Measurements from ENCODE around the gene SPRTN. TPM values are rescaled to one million over a fixed set of nuclear protein-coding genes. Genes with fewer than 3 reads are reported as not detected.

The SPRTN gene
- total and polyA plus RNA-seq, 2 experiments from 2014 or later = 9.1 to 25.0 TPM

DNA sequence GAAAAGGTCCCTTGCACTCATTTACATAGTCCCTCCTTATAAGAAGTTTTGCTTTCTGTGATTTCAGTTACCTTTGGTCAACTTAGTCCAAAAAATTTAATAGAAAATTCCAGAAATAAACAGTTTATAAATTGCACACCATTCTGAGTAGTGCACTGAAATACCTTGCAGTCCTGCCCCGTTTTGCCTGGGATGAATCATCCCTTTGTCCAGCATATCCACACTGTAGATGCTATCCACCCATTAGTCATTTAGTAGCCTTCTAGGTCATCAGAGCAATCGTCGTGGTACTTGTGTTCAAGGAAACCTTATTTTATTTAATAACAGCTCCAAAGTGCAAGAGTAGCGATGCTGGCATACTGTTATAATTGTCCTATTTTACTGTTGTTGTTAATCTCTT is 38.0 kb downstream of the SPRTN start:
- Mint-ChIP-seq H3K9me3 (no peaks in the 10 kb centered on the region), H3K27ac (no peak overlapping the region), H3K36me3 (ENCODE audit: low read depth) (no peaks in the 10 kb centered on the region), H3K27me3 (ENCODE audit: insufficient read depth, low read depth, poor library complexity) (no peaks in the 10 kb centered on the region), H3K4me3 (no peak overlapping the region), H3K4me1 (peaks cover 13% of the 10 kb centered on the region)
- Histone ChIP-seq H2AFZ (no peak overlapping the region), H3K27me3 (ENCODE audit: insufficient read depth) (no peaks in the 10 kb centered on the region), H3F3A (replicated peaks; ENCODE audit: low read depth) (no peaks in the 10 kb centered on the region), H3K79me2 (replicated peaks; ENCODE audit: insufficient read depth) (no peaks in the 10 kb centered on the region), H4K20me1 (replicated peaks; ENCODE audit: insufficient read depth) (no peaks in the 10 kb centered on the region), H3K4me3 (no peak overlapping the region), H3K4me2 (no peak overlapping the region), H3K36me3 (ENCODE audit: insufficient read depth) (no peaks in the 10 kb centered on the region), H3K4me1 (ENCODE audit: insufficient read depth) (no peaks in the 10 kb centered on the region), H3K27ac (ENCODE audit: low read depth) (no peak overlapping the region), H3K9me2 (ENCODE audit: insufficient read depth) (no peaks in the 10 kb centered on the region)
- TF ChIP-seq JUNB (IDR thresholded peaks at IDR 0.05; ENCODE audit: unreplicated experiment) = no peak
- no peak for TF ChIP-seq EZH2 (IDR thresholded peaks at IDR 0.05; ENCODE audit: low read depth, unreplicated experiment)
- no peak for TF ChIP-seq POLR2AphosphoS5 (IDR thresholded peaks at IDR 0.05; ENCODE audit: low read depth)
- no peak for TF ChIP-seq STAT1 (IDR thresholded peaks at IDR 0.05; ENCODE audit: unreplicated experiment)
- TF ChIP-seq ZNF462 (CRISPR knock-in tag; IDR thresholded peaks at IDR 0.05) = no peak
- TF ChIP-seq CTCF (conservative IDR thresholded peaks at IDR 0.05; ENCODE audit: low read depth in 2 of 2) = no peak
- no peak for TF ChIP-seq REST (IDR thresholded peaks at IDR 0.05; ENCODE audit: unreplicated experiment)
- no peak for TF ChIP-seq ZNF331 (CRISPR knock-in tag; IDR thresholded peaks at IDR 0.05; ENCODE audit: low read depth)
- TF ChIP-seq CREB1 (CRISPR knock-in tag; IDR thresholded peaks at IDR 0.05; ENCODE audit: low read depth) = no peak
- no peak for TF ChIP-seq EZH2phosphoT487 (IDR thresholded peaks at IDR 0.05; ENCODE audit: unreplicated experiment)
- no peak for TF ChIP-seq ZNF114 (CRISPR knock-in tag; IDR thresholded peaks at IDR 0.05)
- TF ChIP-seq NANOG (IDR thresholded peaks at IDR 0.05; ENCODE audit: borderline replicate concordance) = no peak
- TF ChIP-seq, protein P1, sequence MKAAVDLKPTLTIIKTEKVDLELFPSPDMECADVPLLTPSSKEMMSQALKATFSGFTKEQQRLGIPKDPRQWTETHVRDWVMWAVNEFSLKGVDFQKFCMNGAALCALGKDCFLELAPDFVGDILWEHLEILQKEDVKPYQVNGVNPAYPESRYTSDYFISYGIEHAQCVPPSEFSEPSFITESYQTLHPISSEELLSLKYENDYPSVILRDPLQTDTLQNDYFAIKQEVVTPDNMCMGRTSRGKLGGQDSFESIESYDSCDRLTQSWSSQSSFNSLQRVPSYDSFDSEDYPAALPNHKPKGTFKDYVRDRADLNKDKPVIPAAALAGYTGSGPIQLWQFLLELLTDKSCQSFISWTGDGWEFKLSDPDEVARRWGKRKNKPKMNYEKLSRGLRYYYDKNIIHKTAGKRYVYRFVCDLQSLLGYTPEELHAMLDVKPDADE (IDR thresholded peaks at IDR 0.05) = no peak
- no peak for DNase-seq (ENCODE audit: low spot score)
- no peak for ATAC-seq
